HL-60/S4 treated with phorbol 12-myristate 13-acetate at 8.2 ng/mL for 4 days and 3 days (cell line): ENCODE results near the gene POLD3.
"Not testable (repeated sequence)": the region's sequence is repeated elsewhere in the genome, so short reads cannot be mapped to it uniquely, and the experiment has no call there.

Experiments used
- in situ Hi-C: fragments of 300-500 bp; cut with MboI; formaldehyde crosslinking; loops from 2 replicates; pipeline ENCODE4 v1.15.0; 2022; ENCODE audit warnings: low sequenced_read_pairs

The POLD3 gene

GRCh38 chr11:74579577-74580270 is 12.7 kb upstream of the POLD3 start:
- in situ Hi-C loops, result loop anchor here (10.0 kb wide), 1 partner anchor 125 kb away; no protein-coding TSS in a partner anchor

- in situ Hi-C loops, result no loop called here
These were observed 10.3 kb upstream of the POLD3 start for GRCh38 chr11:74581954-74582547.

GRCh38 chr11:74583024-74583624 is 9.3 kb upstream of the POLD3 start:
- in situ Hi-C loops, result no loop called here

GRCh38 chr11:74590492-74590891 is 1.9 kb upstream of the POLD3 start:
- in situ Hi-C loops, result not testable (repeated sequence)

GRCh38 chr11:74592063-74592440 is 330 bp upstream of the POLD3 start:
- in situ Hi-C loops, result no loop called here

GRCh38 chr11:74593463-74593862 is 1.1 kb downstream of the POLD3 start:
- in situ Hi-C loops, result no loop called here

- in situ Hi-C loops, result no loop called here
These were observed 10.5 kb downstream of the POLD3 start for GRCh38 chr11:74602637-74603556.

GRCh38 chr11:74603845-74604244 is 11.5 kb downstream of the POLD3 start:
- in situ Hi-C loops, result no loop called here

GRCh38 chr11:74604311-74604710 is 11.9 kb downstream of the POLD3 start:
- in situ Hi-C loops, result no loop called here

- in situ Hi-C loops, result no loop called here
These were observed 13.0 kb downstream of the POLD3 start for GRCh38 chr11:74605403-74605802.

GRCh38 chr11:74608431-74608830 is 16.0 kb downstream of the POLD3 start:
- in situ Hi-C loops, result no loop called here

- in situ Hi-C loops, result no loop called here
These were observed 19.0 kb downstream of the POLD3 start for GRCh38 chr11:74611369-74611861.

GRCh38 chr11:74612877-74613276 is 20.5 kb downstream of the POLD3 start:
- in situ Hi-C loops, result no loop called here

GRCh38 chr11:74615311-74615710 is 22.9 kb downstream of the POLD3 start:
- in situ Hi-C loops, result no loop called here

- in situ Hi-C loops, result no loop called here
These were observed 23.6 kb downstream of the POLD3 start for GRCh38 chr11:74615988-74616387.

- in situ Hi-C loops, result no loop called here
These were observed 28.1 kb downstream of the POLD3 start for GRCh38 chr11:74620531-74620930.

- in situ Hi-C loops, result no loop called here
These were observed 33.7 kb downstream of the POLD3 start for GRCh38 chr11:74626130-74626529.

- in situ Hi-C loops, result no loop called here
These were observed 34.2 kb downstream of the POLD3 start for GRCh38 chr11:74626604-74627003.

- in situ Hi-C loops, result no loop called here
These were observed 35.0 kb downstream of the POLD3 start for GRCh38 chr11:74627381-74627780.

GRCh38 chr11:74630043-74630442 is 37.7 kb downstream of the POLD3 start:
- in situ Hi-C loops, result no loop called here
